Lower leg skin (tissue), 4 donors: ENCODE data around the gene FBXO44. TPM values are rescaled to one million over a fixed set of nuclear protein-coding genes. Genes with fewer than 3 reads are reported as not detected.
A peak's percentile ranks its signal among the peaks of the same experiment; 100 is the strongest.

Experiments used
- DNase-seq, 2 donors: peaks; one replicate each; pipeline ENCODE4 v3.0.0-alpha.2; 2019; ENCODE audit warnings: low spot score in 2 of 2
- H3K4me3 ChIP-seq: fragments of 200-600 bp; sonication (generic); 2 replicates; pipeline ENCODE4 v1.5.1; 2017; ENCODE audit warnings: mild to moderate bottlenecking, low read depth; ENCODE audit not compliant: poor library complexity, severe bottlenecking
- CTCF ChIP-seq, 3 donors: fragments of 450-650 bp; IDR thresholded peaks; one replicate each; pipeline ENCODE4 v1.5.1; 2016; ENCODE audit warnings: antibody characterized with exemption in 3 of 3, mild to moderate bottlenecking in 3 of 3, moderate library complexity in 2 of 3
- POLR2A ChIP-seq, 2 donors: fragments of 450-650 bp; IDR thresholded peaks; one replicate each; pipeline ENCODE4 v1.6.1; 2016 to 2017; ENCODE audit warnings: antibody characterized with exemption in 2 of 2, mild to moderate bottlenecking in 1 of 2, moderate library complexity in 1 of 2
- WGBS, 2 donors: methylation state at CpG; one replicate each; pipeline ENCODE4 v1.1.5; 2018; 5-methylcytosine and 5-hydroxymethylcytosine counted together
- intact Hi-C: fragments of 100-400 bp; cut with DNase I; formaldehyde crosslinking; loops from one replicate; pipeline ENCODE4 v1.15.0; 2023; ENCODE audit warnings: low total_unique reads
- total RNA-seq, 4 donors: library from RNA; depleted of rRNA; stranded (reverse); fragments of >200 nt; gene quantifications; one replicate each; pipeline ENCODE4 v1.1.0, GENCODE V29; 2016

FBXO44 gene
- total RNA-seq, 4 donors from 2014 or later: 25.0 to 32.3 (median 27.0) TPM

- no peak for DNase-seq
- intact Hi-C loops: no loop called here
- no peak for TF ChIP-seq POLR2A (IDR thresholded peaks at IDR 0.05)
- no peak for TF ChIP-seq CTCF (IDR thresholded peaks at IDR 0.05)
- no peak overlapping the region for H3K4me3 ChIP-seq
- WGBS, 2 donors: 40 to 54% methylated on average over 33 of the region's 34 CpGs
These were observed 46.2 kb downstream of the FBXO44 start for GRCh38 chr1:11700601-11701467.

- no peak for TF ChIP-seq CTCF (IDR thresholded peaks at IDR 0.05)
- TF ChIP-seq POLR2A (IDR thresholded peaks at IDR 0.05): no peak
- intact Hi-C loops: no loop called here
- no peak for DNase-seq
- WGBS, 2 donors: 8 to 29% methylated on average over 14 to 15 of the region's 15 CpGs
- no peak overlapping the region for H3K4me3 ChIP-seq
These were observed 46.9 kb downstream of the FBXO44 start for GRCh38 chr1:11701551-11701961.

- 54 to 58% methylated on average over 15 of the region's 15 CpGs for WGBS, 2 donors
- no peak overlapping the region for H3K4me3 ChIP-seq
- intact Hi-C loops: no loop called here
- DNase-seq: no peak
- TF ChIP-seq CTCF (IDR thresholded peaks at IDR 0.05) (peak in 1 of 3 donors; percentile 12), POLR2A (IDR thresholded peaks at IDR 0.05) (no peak)
These were observed 47.5 kb downstream of the FBXO44 start for GRCh38 chr1:11701981-11702803.

GRCh38 chr1:11703357-11704193 lies 48.9 kb downstream of the FBXO44 start:
- no peak for TF ChIP-seq CTCF (IDR thresholded peaks at IDR 0.05)
- TF ChIP-seq POLR2A (IDR thresholded peaks at IDR 0.05): no peak

GRCh38 chr1:11704194-11704529 lies 49.5 kb downstream of the FBXO44 start:
- no peak for DNase-seq
- H3K4me3 ChIP-seq: no peak overlapping the region
- WGBS, 2 donors: 57 to 68% methylated on average over 11 of the region's 11 CpGs
- intact Hi-C loops: no loop called here
- no peak for TF ChIP-seq CTCF (IDR thresholded peaks at IDR 0.05)
- no peak for TF ChIP-seq POLR2A (IDR thresholded peaks at IDR 0.05)

More at GRCh38 chr1:11703357-11704193, 48.9 kb downstream of the FBXO44 start:
- no peak overlapping the region for H3K4me3 ChIP-seq
- intact Hi-C loops: no loop called here
- 67 to 76% methylated on average over 8 of the region's 8 CpGs for WGBS, 2 donors
- no peak for DNase-seq
